Measurements from ENCODE around the gene MAG. TPM values are rescaled to one million over a fixed set of nuclear protein-coding genes. Genes with fewer than 3 reads are reported as not detected.

Gene MAG
- total RNA-seq, 1 donor: not detected

GRCh38 chr19:35274323-35274722 is 17.6 kb upstream of the MAG start:
- H3K4me3 ChIP-seq (ENCODE audit: low read depth, low read length): no peak overlapping the region
- TF ChIP-seq, protein P1, sequence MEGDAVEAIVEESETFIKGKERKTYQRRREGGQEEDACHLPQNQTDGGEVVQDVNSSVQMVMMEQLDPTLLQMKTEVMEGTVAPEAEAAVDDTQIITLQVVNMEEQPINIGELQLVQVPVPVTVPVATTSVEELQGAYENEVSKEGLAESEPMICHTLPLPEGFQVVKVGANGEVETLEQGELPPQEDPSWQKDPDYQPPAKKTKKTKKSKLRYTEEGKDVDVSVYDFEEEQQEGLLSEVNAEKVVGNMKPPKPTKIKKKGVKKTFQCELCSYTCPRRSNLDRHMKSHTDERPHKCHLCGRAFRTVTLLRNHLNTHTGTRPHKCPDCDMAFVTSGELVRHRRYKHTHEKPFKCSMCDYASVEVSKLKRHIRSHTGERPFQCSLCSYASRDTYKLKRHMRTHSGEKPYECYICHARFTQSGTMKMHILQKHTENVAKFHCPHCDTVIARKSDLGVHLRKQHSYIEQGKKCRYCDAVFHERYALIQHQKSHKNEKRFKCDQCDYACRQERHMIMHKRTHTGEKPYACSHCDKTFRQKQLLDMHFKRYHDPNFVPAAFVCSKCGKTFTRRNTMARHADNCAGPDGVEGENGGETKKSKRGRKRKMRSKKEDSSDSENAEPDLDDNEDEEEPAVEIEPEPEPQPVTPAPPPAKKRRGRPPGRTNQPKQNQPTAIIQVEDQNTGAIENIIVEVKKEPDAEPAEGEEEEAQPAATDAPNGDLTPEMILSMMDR (IDR thresholded peaks at IDR 0.05; ENCODE audit: insufficient read depth, low read length): no peak
- DNase-seq (ENCODE audit: low read depth): no peak

GRCh38 chr19:35276706-35277281 is 15.2 kb upstream of the MAG start:
- H3K4me3 ChIP-seq (ENCODE audit: low read depth, low read length): no peak overlapping the region
- DNase-seq (ENCODE audit: low read depth): no peak
- TF ChIP-seq, protein P1 (IDR thresholded peaks at IDR 0.05; ENCODE audit: insufficient read depth, low read length): no peak

DNA sequence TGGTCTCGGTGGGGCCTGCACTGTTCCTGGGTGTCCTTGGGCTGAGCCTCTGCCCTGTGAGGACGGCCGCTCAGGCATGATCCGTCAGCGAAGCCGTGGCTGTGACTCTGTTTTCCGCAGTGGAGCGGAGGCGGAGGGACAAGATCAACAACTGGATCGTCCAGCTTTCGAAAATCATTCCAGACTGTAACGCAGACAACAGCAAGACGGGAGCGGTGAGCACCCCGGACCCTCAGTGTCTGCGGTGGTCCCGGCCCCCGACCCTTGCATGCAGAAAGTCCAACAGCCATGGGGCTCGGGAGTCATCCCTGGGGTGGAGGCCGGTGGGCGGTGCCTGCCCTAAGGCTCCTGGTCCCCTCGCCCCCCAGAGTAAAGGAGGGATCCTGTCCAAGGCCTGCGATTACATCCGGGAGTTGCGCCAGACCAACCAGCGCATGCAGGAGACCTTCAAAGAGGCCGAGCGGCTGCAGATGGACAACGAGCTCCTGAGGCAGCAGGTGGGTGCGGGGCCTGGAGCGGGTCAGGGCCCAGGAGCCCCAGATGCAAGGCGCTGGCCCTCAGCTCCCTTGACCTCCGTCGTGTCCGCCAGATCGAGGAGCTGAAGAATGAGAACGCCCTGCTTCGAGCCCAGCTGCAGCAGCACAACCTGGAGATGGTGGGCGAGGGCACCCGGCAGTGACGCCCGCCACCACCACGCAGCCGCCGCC is 13.2 kb upstream of the MAG start:
- TF ChIP-seq, protein P1 (IDR thresholded peaks at IDR 0.05; ENCODE audit: insufficient read depth, low read length): no peak
- no peak for DNase-seq (ENCODE audit: low read depth)

DNA sequence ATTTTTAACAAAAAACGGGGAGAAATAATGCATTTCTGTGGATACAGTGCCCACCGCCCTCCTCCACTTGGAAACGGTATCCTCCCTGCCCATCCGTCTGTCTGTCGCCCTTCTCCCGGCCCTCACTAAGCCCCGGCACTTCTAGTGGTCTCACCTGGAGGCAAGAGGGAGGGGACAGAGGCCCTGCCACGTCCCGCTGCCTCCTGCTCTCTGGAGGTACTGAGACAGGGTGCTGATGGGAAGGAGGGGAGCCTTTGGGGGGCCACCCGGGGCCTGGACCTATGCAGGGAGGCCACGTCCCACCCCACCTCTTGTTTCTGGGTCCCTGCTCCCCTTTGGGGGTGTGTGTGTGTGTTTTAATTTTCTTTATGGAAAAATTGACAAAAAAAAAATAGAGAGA is 12.6 kb upstream of the MAG start:
- H3K4me3 ChIP-seq (ENCODE audit: low read depth, low read length): no peak overlapping the region
- TF ChIP-seq, protein P1 (IDR thresholded peaks at IDR 0.05; ENCODE audit: insufficient read depth, low read length): no peak
- no peak for DNase-seq (ENCODE audit: low read depth)

More for the DNA sequence above, 13.2 kb upstream of the MAG start:
- no peak overlapping the region for H3K4me3 ChIP-seq (ENCODE audit: low read depth, low read length)

- no peak for DNase-seq (ENCODE audit: low read depth)
- no peak overlapping the region for H3K4me3 ChIP-seq (ENCODE audit: low read depth, low read length)
- TF ChIP-seq, protein P1 (IDR thresholded peaks at IDR 0.05; ENCODE audit: insufficient read depth, low read length): no peak
Observed at GRCh38 chr19:35279985-35280821, 11.8 kb upstream of the MAG start.

DNA sequence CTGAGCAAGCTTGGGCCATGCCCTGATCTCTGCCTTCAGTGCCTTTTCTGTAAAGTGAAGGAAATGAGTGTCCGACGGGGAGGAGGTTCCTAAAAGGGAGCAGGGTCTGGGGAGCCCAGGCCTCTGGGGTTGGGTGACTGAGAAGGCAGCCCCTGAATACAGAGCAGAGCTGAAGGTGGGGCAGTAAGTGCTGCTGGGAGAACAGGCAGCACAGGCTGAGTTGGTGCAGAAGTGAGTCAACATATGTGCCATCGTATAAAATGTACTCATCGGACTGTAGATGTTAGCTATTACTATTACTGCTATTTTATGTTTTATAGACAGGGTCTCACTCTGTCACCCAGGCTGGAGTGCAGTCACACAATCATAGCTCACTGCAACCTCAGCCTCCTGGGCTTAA is 10.7 kb upstream of the MAG start:
- H3K4me3 ChIP-seq (ENCODE audit: low read depth, low read length): no peak overlapping the region
- TF ChIP-seq, protein P1 (IDR thresholded peaks at IDR 0.05; ENCODE audit: insufficient read depth, low read length): no peak
- DNase-seq (ENCODE audit: low read depth): no peak
